Dendritic cell treated with granulocyte-macrophage colony-stimulating factor and Interleukin-4, amounts not matched to agents 40 ng/mL and 50 ng/mL, for 4 days (primary cell): Measurements from ENCODE around the gene PSG3.
"Not testable (repeated sequence)": the region's sequence is repeated elsewhere in the genome, so short reads cannot be mapped to it uniquely, and the experiment has no call there.

Experiments
- H3K27ac Mint-ChIP-seq: one replicate; pipeline ENCODE4 v1.8.0; 2022; ENCODE audit warnings: mild to moderate bottlenecking, mixed read lengths
- H3K27me3 Mint-ChIP-seq: one replicate; pipeline ENCODE4 v1.8.0; 2022; ENCODE audit warnings: mild to moderate bottlenecking, mixed read lengths
- H3K36me3 Mint-ChIP-seq: one replicate; pipeline ENCODE4 v1.8.0; 2022; ENCODE audit warnings: low read depth, mixed read lengths
- H3K4me1 Mint-ChIP-seq: one replicate; pipeline ENCODE4 v1.8.0; 2022; ENCODE audit warnings: low read depth, mixed read lengths
- H3K4me3 Mint-ChIP-seq: one replicate; pipeline ENCODE4 v1.8.0; 2022; ENCODE audit warnings: mild to moderate bottlenecking, moderate library complexity, mixed read lengths
- H3K9me3 Mint-ChIP-seq: one replicate; pipeline ENCODE4 v1.8.0; 2022; ENCODE audit warnings: mixed read lengths
- intact Hi-C: fragments of 100-400 bp; cut with micrococcal nuclease; formaldehyde crosslinking; loops from one replicate; pipeline ENCODE4 v1.15.0; 2022

The PSG3 gene

GRCh38 chr19:42741726-42742607 lies 1.7 kb upstream of the PSG3 start:
- H3K27ac Mint-ChIP-seq, H3K4me1 Mint-ChIP-seq, H3K9me3 Mint-ChIP-seq, intact Hi-C loops, H3K4me3 Mint-ChIP-seq, H3K36me3 Mint-ChIP-seq: not testable (repeated sequence)
- H3K27me3 Mint-ChIP-seq: peaks cover 13% of the 10 kb centered on the region

GRCh38 chr19:42737581-42738011 lies 2.7 kb downstream of the PSG3 start:
- H3K4me3 Mint-ChIP-seq, intact Hi-C loops, H3K27ac Mint-ChIP-seq, H3K4me1 Mint-ChIP-seq, H3K9me3 Mint-ChIP-seq, H3K36me3 Mint-ChIP-seq: not testable (repeated sequence)
- peaks cover 12% of the 10 kb centered on the region for H3K27me3 Mint-ChIP-seq

- H3K4me1 Mint-ChIP-seq, H3K27me3 Mint-ChIP-seq, H3K9me3 Mint-ChIP-seq, H3K4me3 Mint-ChIP-seq, H3K36me3 Mint-ChIP-seq, intact Hi-C loops, H3K27ac Mint-ChIP-seq: not testable (repeated sequence)
Observed at GRCh38 chr19:42728341-42728740, 11.9 kb downstream of the PSG3 start.

GRCh38 chr19:42714000-42714399 lies 26.3 kb downstream of the PSG3 start:
- not testable (repeated sequence) for H3K27me3 Mint-ChIP-seq

GRCh38 chr19:42712753-42713152 lies 27.5 kb downstream of the PSG3 start:
- H3K36me3 Mint-ChIP-seq, H3K27me3 Mint-ChIP-seq, H3K27ac Mint-ChIP-seq, H3K4me3 Mint-ChIP-seq, intact Hi-C loops, H3K4me1 Mint-ChIP-seq: not testable (repeated sequence)
- peaks cover 28% of the 10 kb centered on the region for H3K9me3 Mint-ChIP-seq

More at GRCh38 chr19:42714000-42714399, 26.3 kb downstream of the PSG3 start:
- H3K4me3 Mint-ChIP-seq, intact Hi-C loops, H3K36me3 Mint-ChIP-seq, H3K4me1 Mint-ChIP-seq, H3K27ac Mint-ChIP-seq: not testable (repeated sequence)
- H3K9me3 Mint-ChIP-seq: peaks cover 28% of the 10 kb centered on the region

GRCh38 chr19:42710986-42711385 lies 29.3 kb downstream of the PSG3 start:
- intact Hi-C loops, H3K4me3 Mint-ChIP-seq, H3K36me3 Mint-ChIP-seq, H3K27me3 Mint-ChIP-seq, H3K4me1 Mint-ChIP-seq, H3K27ac Mint-ChIP-seq: not testable (repeated sequence)
- peaks cover 13% of the 10 kb centered on the region for H3K9me3 Mint-ChIP-seq

GRCh38 chr19:42697884-42698283 lies 42.4 kb downstream of the PSG3 start:
- no peak overlapping the region for H3K27ac Mint-ChIP-seq
- no peaks in the 10 kb centered on the region for H3K36me3 Mint-ChIP-seq
- no peaks in the 10 kb centered on the region for H3K4me1 Mint-ChIP-seq
- no peaks in the 10 kb centered on the region for H3K9me3 Mint-ChIP-seq
- intact Hi-C loops: no loop called here
- no peak overlapping the region for H3K4me3 Mint-ChIP-seq
- H3K27me3 Mint-ChIP-seq: peaks cover 40% of the 10 kb centered on the region

- Mint-ChIP-seq H3K4me3 (no peak overlapping the region), H3K9me3 (no peaks in the 10 kb centered on the region), H3K27ac (no peak overlapping the region), H3K27me3 (peaks cover 47% of the 10 kb centered on the region), H3K4me1 (no peaks in the 10 kb centered on the region), H3K36me3 (no peaks in the 10 kb centered on the region)
- intact Hi-C loops: no loop called here
Observed at GRCh38 chr19:42695811-42696503, 44.3 kb downstream of the PSG3 start.

GRCh38 chr19:42693760-42694350 lies 46.4 kb downstream of the PSG3 start:
- Mint-ChIP-seq H3K9me3 (no peaks in the 10 kb centered on the region), H3K27ac (no peak overlapping the region), H3K4me1 (no peaks in the 10 kb centered on the region), H3K36me3 (no peaks in the 10 kb centered on the region), H3K27me3 (peaks cover 34% of the 10 kb centered on the region), H3K4me3 (no peak overlapping the region)
- intact Hi-C loops: no loop called here

GRCh38 chr19:42683917-42684513 lies 56.3 kb downstream of the PSG3 start:
- Mint-ChIP-seq H3K27me3 (no peaks in the 10 kb centered on the region), H3K4me3 (no peak overlapping the region), H3K27ac (no peak overlapping the region), H3K4me1 (no peaks in the 10 kb centered on the region), H3K36me3 (no peaks in the 10 kb centered on the region), H3K9me3 (peaks cover 61% of the 10 kb centered on the region)
- intact Hi-C loops: no loop called here

- H3K9me3 Mint-ChIP-seq: peaks cover 25% of the 10 kb centered on the region
- H3K27me3 Mint-ChIP-seq, H3K4me3 Mint-ChIP-seq, H3K36me3 Mint-ChIP-seq, H3K4me1 Mint-ChIP-seq, H3K27ac Mint-ChIP-seq, intact Hi-C loops: not testable (repeated sequence)
Observed at GRCh38 chr19:42676326-42676725, 64.0 kb downstream of the PSG3 start.

GRCh38 chr19:42674549-42674948 lies 65.7 kb downstream of the PSG3 start:
- H3K36me3 Mint-ChIP-seq, H3K27ac Mint-ChIP-seq, H3K4me3 Mint-ChIP-seq, H3K4me1 Mint-ChIP-seq, H3K27me3 Mint-ChIP-seq, intact Hi-C loops: not testable (repeated sequence)
- peaks cover 25% of the 10 kb centered on the region for H3K9me3 Mint-ChIP-seq
